SKM-1 (cell line): ENCODE measurements around the gene KCNN2.

Experiments used
- DNase-seq: peaks from one replicate; lab custom pipeline; 2025; ENCODE audit not compliant: unreplicated experiment; lab: John Stamatoyannopoulos, UW

KCNN2 gene

DNA sequence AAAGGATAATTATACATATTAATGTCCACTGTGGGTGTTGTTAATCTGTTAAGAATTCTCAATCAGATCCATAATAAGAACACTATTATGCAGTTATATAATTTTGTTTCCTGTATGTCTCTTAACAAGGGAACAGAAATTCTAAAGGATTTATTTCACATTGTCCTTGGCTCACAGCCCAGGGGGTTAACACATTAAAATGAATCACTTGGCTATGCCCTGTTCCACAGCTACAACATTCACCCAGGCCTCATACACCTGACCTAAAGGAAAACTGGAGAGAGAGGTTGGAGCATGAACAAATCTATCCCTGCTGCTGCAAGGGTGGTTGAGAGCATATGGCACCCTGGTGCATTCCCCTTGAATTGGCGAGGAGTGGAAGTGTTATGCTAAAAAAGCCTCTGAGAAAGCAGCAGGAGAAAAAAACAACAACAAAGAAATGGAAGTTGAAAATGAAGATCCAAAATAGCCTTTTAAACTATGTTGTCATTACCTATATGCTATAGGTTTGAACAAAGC, 116.0 kb downstream of the KCNN2 start:
- no peak for DNase-seq

DNA sequence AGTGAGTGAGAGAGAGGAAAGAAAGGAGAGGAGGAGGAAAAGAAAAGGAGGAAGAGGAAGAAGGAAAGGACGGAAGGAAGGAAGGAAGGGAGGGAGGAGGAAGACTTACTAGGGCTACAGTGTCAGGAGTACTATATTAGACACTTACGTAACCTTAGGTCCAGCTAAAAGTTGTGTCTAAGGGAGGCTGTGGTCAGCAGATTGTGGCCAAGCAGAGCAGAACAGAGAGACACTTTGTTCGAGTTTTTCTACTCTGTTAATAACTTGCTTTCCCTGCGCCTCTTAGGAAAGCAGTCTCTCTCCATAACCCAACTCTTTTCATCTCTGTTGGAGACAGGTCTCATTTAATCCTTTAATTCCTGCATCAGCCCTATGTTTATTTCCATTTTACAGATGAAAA, 138.9 kb downstream of the KCNN2 start:
- peak; percentile 5 for DNase-seq

DNA sequence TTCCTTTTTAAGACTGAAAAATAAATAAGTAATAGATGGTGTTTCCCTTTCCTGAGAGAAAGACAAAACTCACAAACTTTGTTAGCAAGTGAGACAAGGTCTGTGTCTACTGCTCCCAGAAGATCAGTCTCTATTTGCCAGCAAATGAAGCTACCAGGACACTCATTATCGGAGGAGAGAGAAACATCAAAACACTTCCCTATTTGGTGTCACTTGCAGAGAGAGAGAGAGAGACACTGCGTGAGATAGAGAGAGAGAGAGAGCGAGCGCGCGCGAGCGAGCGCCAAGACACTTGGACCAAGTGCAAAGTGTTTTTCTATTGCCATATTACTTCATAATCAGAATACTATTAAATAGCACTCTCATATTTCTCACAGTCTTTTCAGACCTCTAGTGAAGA, 142.7 kb downstream of the KCNN2 start:
- DNase-seq, result no peak

DNA sequence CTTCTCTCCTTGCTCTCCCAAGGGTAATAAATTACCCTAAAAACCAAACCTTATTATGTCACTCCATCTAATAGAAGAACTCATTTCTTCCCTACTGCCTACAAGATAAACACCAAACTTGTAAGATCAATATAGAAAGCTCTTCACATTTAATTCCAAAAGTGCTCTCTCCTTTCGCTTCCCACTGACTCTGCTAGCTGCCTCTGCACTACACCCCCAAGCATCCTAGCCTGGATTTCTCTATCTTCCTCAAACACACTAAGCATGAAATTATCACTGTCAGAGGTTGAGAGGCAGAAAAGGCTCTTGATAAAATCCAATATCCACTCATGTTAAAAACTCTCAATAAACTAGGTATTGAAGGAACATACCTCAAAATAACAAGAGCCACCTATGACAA, 162.4 kb downstream of the KCNN2 start:
- no peak for DNase-seq

DNA sequence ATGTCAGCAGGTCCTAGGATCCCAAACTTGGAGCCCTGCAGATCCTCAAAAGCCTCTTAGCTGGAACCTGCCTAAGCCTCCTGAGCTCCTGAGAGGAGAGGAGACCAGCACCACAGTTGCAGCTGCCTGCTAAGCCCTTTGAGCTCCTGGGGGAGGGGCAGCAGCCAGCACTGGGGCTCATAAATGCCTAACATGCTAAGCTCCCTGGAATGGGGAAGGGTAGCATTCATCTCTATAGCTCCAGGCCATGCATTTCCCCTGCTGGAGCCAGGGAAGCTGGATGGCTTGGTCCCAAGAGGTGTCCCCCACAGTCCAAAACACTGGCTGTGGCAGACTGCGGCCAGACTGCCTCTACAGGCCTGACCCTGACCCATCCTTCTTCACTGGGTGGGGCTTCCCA, 182.7 kb downstream of the KCNN2 start:
- no peak for DNase-seq
